ENCODE results near the gene SGMS1.

DNA sequence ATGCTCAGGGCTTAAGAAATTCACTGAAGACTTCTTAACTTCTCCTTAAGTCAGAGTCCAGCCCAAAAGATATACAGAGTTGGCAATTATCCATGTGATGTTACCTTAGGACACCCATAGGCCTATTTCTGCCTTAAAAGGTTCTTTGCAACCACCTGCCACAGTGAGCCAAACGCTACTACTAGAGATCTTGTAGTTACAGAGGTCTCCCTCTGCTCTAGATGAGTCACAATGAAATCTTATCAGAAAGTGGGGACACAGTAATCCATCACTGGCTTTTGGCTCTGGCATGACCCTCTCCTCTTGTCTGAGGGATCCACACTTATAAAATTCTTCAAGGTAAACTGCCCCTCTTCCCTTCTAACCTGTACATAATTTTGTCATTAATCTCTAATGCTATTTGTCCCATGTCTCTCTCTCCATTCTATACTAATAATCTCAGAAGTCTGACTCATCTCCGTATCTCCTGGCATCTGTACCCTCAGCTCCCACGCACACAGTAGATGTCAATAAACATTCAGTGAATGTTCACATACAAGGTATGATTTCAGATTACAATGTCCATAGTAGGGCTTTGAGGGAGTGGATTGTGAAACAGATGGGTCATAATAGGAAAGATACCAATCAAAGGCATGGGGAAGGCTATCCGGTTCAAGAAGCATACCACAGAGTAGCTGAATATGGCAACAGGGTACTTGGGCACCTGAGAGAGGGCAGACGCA, 112.1 kb downstream of the SGMS1 start:
- TF ChIP-seq, protein P1, sequence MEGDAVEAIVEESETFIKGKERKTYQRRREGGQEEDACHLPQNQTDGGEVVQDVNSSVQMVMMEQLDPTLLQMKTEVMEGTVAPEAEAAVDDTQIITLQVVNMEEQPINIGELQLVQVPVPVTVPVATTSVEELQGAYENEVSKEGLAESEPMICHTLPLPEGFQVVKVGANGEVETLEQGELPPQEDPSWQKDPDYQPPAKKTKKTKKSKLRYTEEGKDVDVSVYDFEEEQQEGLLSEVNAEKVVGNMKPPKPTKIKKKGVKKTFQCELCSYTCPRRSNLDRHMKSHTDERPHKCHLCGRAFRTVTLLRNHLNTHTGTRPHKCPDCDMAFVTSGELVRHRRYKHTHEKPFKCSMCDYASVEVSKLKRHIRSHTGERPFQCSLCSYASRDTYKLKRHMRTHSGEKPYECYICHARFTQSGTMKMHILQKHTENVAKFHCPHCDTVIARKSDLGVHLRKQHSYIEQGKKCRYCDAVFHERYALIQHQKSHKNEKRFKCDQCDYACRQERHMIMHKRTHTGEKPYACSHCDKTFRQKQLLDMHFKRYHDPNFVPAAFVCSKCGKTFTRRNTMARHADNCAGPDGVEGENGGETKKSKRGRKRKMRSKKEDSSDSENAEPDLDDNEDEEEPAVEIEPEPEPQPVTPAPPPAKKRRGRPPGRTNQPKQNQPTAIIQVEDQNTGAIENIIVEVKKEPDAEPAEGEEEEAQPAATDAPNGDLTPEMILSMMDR (IDR thresholded peaks at IDR 0.05; ENCODE audit: poor library complexity, severe bottlenecking): no peak
- TF ChIP-seq EP300 (conservative IDR thresholded peaks at IDR 0.05; ENCODE audit: poor library complexity, severe bottlenecking): no peak

Measured in neural cell (in vitro differentiated cells).